OCI-LY7 (cell line): ENCODE results near the gene STAT1. TPM values are rescaled to one million over a fixed set of nuclear protein-coding genes. Genes with fewer than 3 reads are reported as not detected.

Source experiments
- BruUV-seq: library from RNA; stranded (reverse); fragments of 400-500 nt; replicated peaks from 2 replicates; lab custom pipeline; 2021; lab: Mats Ljungman, UMichigan
- CTCF ChIA-PET: fragments of 300-600 bp; sonication (Branson Sonifier 250); formaldehyde crosslinking; loops from one replicate; lab custom pipeline; 2022; ENCODE audit warnings: antibody characterized with exemption; ENCODE audit not compliant: unreplicated experiment; lab: Charles Lee
- POLR2A ChIA-PET: fragments of 300-600 bp; sonication (Branson Sonifier 250); formaldehyde crosslinking; loops from one replicate; lab custom pipeline; 2022; ENCODE audit warnings: antibody characterized with exemption; lab: Charles Lee
- DNase-seq: peaks from one replicate; pipeline ENCODE4 v3.0.0-alpha.2; 2015; ENCODE audit warnings: low spot score
- H2AFZ ChIP-seq: fragments of 200-600 bp; sonication (generic), shearing (Covaris generic); 2 replicates; pipeline ENCODE4 v1.6.1; 2014; ENCODE audit warnings: mild to moderate bottlenecking, antibody characterized with exemption, low read length, moderate library complexity
- H3K27ac ChIP-seq: fragments of 200-600 bp; sonication (generic); 2 replicates; pipeline ENCODE4 v1.5.1; 2014; ENCODE audit warnings: mixed run types, low read depth, mild to moderate bottlenecking, moderate library complexity, low read length, inconsistent platforms; ENCODE audit not compliant: poor library complexity, severe bottlenecking
- H3K36me3 ChIP-seq: fragments of 200-600 bp; sonication (generic); 2 replicates; pipeline ENCODE4 v1.6.1; 2014; ENCODE audit warnings: mild to moderate bottlenecking, antibody characterized with exemption, low read length, moderate library complexity, mixed read lengths; ENCODE audit not compliant: insufficient read depth
- H3K4me1 ChIP-seq: fragments of 200-600 bp; sonication (generic); 2 replicates; pipeline ENCODE4 v1.5.1; 2014; ENCODE audit warnings: mild to moderate bottlenecking, low read length; ENCODE audit not compliant: insufficient read depth, poor library complexity, severe bottlenecking
- H3K4me2 ChIP-seq: fragments of 200-600 bp; sonication (generic); 2 replicates; pipeline ENCODE4 v1.6.1; 2014; ENCODE audit warnings: mild to moderate bottlenecking, low read length
- H3K4me3 ChIP-seq: fragments of 200-600 bp; sonication (generic); 2 replicates; pipeline ENCODE4 v1.5.1; 2014; ENCODE audit warnings: mild to moderate bottlenecking, low read depth, low read length; ENCODE audit not compliant: poor library complexity, severe bottlenecking
- H3K79me2 ChIP-seq: fragments of 200-600 bp; sonication (generic); 2 replicates; pipeline ENCODE4 v1.6.1; 2016; ENCODE audit warnings: low read depth, mild to moderate bottlenecking, low read length, moderate library complexity, mixed read lengths; ENCODE audit not compliant: insufficient read depth
- H3K9me2 ChIP-seq: fragments of 200-600 bp; sonication (generic); 2 replicates; pipeline ENCODE4 v1.6.1; 2016; ENCODE audit warnings: mild to moderate bottlenecking, low read length, mixed read lengths; ENCODE audit not compliant: insufficient read depth
- H3K9me3 ChIP-seq: fragments of 200-600 bp; sonication (generic); 2 replicates; pipeline ENCODE4 v1.6.1; 2014; ENCODE audit warnings: mild to moderate bottlenecking, mixed run types, low read length, mixed read lengths
- H4K20me1 ChIP-seq: fragments of 200-600 bp; sonication (generic); 2 replicates; pipeline ENCODE4 v1.6.1; 2014; ENCODE audit warnings: mild to moderate bottlenecking, antibody characterized with exemption, low read length, moderate library complexity, mixed read lengths; ENCODE audit not compliant: insufficient read depth
- EZH2phosphoT487 ChIP-seq: fragments of 200-600 bp; sonication (generic); IDR thresholded peaks from 2 replicates; pipeline ENCODE4 v1.6.1; 2018; ENCODE audit warnings: low read depth, borderline replicate concordance, mild to moderate bottlenecking, mixed run types, antibody characterized with exemption, low read length, moderate library complexity, mixed read lengths
- intact Hi-C: fragments of 100-400 bp; cut with micrococcal nuclease; formaldehyde crosslinking; loops from one replicate; pipeline ENCODE4 v1.10.0; 2022; ENCODE audit not compliant: unreplicated experiment
- total RNA-seq, 2 experiments: library from RNA; depleted of rRNA in 1 of 2; stranded (reverse); fragments of >200 nt in 1 of 2; shearing (Covaris generic) in 1 of 2; gene quantifications; 2 replicates each; pipeline ENCODE4 v1.2.3, GENCODE V29; 2014 to 2022
- TF ChIP-seq, protein P1 (sequence below): fragments of 200-600 bp; sonication (generic); conservative IDR thresholded peaks from 2 replicates; pipeline ENCODE4 v1.5.1; 2014; ENCODE audit warnings: mild to moderate bottlenecking, antibody characterized with exemption, low read length, moderate library complexity, mixed read lengths

STAT1 gene
- total RNA-seq, 2 experiments from 2014 or later, result 23.0 to 23.1 TPM

DNA sequence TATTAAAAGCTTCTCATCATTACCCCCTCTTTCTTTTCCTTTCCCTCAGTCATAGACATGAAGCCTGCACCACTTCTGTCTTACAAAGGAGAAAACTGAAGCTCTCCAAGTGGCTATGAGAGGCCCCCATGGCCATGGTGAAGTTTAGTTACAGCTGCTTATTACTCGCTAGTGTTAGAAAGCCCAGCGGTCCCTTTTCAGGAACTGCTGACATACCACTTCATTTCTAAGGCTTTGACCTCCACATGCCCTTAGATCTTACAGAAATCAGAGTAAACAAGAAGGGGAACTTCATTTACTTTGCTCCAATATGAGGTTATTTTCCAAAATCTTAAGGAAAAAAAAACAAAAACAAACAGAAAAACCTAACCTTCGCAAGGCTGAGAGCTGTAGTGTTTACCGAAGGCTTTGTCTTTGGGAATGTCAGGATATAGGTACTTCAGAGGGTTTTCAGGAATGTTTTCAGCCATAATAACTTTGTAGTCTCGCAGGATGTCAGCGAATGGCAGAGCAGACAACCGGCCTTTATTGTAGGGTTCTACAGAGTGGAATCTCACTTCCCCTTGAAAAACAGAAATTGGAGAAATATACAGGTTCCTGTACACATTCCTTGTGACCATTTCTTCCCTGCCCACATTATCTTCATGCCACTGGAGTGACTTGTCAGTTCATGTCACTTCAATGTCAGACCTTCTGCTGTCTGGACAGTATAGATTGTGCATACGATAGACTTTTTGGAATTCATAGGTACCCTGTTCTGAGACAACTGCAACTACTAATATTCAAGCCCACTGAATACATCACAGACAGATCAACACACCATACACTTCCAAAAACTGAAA lies 18.8 kb upstream of the STAT1 start:
- Histone ChIP-seq H3K27ac (no peak overlapping the region), H3K9me2 (no peaks in the 10 kb centered on the region), H2AFZ (no peak overlapping the region), H3K4me2 (no peak overlapping the region), H3K36me3 (no peaks in the 10 kb centered on the region), H3K4me3 (no peak overlapping the region), H3K9me3 (no peaks in the 10 kb centered on the region), H3K4me1 (no peaks in the 10 kb centered on the region), H3K79me2 (no peaks in the 10 kb centered on the region), H4K20me1 (no peaks in the 10 kb centered on the region)
- intact Hi-C loops, result no loop called here
- POLR2A ChIA-PET, result no interaction called here
- no TSS peak for BruUV-seq
- no peak for DNase-seq
- CTCF ChIA-PET, result no interaction called here
- no peak for TF ChIP-seq EZH2phosphoT487
- TF ChIP-seq, protein P1, sequence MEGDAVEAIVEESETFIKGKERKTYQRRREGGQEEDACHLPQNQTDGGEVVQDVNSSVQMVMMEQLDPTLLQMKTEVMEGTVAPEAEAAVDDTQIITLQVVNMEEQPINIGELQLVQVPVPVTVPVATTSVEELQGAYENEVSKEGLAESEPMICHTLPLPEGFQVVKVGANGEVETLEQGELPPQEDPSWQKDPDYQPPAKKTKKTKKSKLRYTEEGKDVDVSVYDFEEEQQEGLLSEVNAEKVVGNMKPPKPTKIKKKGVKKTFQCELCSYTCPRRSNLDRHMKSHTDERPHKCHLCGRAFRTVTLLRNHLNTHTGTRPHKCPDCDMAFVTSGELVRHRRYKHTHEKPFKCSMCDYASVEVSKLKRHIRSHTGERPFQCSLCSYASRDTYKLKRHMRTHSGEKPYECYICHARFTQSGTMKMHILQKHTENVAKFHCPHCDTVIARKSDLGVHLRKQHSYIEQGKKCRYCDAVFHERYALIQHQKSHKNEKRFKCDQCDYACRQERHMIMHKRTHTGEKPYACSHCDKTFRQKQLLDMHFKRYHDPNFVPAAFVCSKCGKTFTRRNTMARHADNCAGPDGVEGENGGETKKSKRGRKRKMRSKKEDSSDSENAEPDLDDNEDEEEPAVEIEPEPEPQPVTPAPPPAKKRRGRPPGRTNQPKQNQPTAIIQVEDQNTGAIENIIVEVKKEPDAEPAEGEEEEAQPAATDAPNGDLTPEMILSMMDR, result no peak

DNA sequence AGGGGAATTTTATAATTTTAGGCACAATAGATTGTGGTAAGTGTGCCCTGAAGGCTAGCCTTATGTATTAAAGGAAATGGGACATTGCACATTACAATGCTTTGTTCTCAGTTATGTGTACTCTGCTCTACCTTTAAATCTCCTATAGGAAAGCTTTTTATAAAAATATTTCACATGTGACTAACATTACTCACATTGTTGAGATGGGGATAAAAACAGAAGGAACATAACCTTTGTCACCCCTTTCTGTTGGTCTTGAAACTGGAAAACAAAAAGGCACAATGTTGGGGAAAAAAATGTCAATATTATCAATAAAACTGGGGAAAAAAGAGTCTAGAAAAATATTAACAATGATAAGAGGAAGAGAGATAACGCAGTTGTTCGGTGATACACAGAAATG lies 17.3 kb upstream of the STAT1 start:
- CTCF ChIA-PET, result no interaction called here
- TF ChIP-seq EZH2phosphoT487, result no peak
- TF ChIP-seq, protein P1, result no peak
- Histone ChIP-seq H4K20me1 (no peaks in the 10 kb centered on the region), H3K27ac (no peak overlapping the region), H3K4me3 (no peak overlapping the region), H2AFZ (no peak overlapping the region), H3K36me3 (no peaks in the 10 kb centered on the region), H3K79me2 (no peaks in the 10 kb centered on the region), H3K9me3 (no peaks in the 10 kb centered on the region), H3K9me2 (no peaks in the 10 kb centered on the region), H3K4me2 (no peak overlapping the region), H3K4me1 (no peaks in the 10 kb centered on the region)
- intact Hi-C loops, result loop anchor here (2.0 kb wide), 2 partner anchors 180 to 250 kb away; no protein-coding TSS in a partner anchor
- BruUV-seq, result no TSS peak
- POLR2A ChIA-PET, result no interaction called here
- no peak for DNase-seq
